Ecto neural progenitor cell (in vitro differentiated cells): Measurements from ENCODE around the gene PSPH.
A peak's percentile ranks its signal among the peaks of the same experiment; 100 is the strongest.
"Not testable (repeated sequence)": the region's sequence is repeated elsewhere in the genome, so short reads cannot be mapped to it uniquely, and the experiment has no call there.

Experiments
- DNase-seq: peaks from one replicate; pipeline ENCODE4 v3.0.0-alpha.2; 2018; ENCODE audit warnings: low spot score

The PSPH gene

DNA sequence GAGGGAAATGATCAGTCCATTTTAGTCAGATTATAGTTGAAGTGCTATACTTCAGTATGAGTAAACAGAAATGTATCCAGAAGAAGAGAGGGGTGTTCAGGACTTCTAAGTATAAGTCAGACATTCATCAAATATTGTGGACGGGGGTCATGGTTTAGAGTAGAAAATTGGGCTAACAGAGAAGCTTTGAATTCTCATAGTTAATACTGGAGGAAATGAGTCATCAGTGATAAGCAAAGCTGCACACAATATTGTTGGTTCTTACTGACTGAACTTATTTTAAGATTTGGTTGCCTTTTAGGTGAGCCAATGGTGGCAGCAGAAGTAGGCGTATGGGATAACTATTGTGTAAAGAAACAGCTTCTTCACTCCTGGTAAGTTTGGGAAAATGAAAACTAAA, 11.1 kb upstream of the PSPH start:
- no peak for DNase-seq

DNA sequence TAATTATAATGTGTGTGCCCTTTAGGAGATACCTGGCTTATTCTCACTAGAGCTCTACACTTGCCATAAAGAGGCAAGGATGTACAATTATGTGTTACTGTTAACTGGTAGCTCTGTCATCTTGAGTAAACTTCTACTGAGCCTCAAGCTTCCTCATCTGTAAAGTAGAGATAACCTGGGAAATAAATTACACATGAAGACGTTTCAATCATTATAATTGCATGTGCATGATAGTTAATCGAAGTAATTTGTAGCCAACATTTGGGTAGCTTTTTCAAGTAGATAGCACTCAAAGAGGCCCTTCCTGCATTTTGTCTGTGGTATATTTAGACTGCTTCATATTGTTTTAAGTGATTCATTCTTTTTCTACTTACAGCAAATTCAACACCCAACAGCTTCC, 2.7 kb upstream of the PSPH start:
- DNase-seq = no peak

DNA sequence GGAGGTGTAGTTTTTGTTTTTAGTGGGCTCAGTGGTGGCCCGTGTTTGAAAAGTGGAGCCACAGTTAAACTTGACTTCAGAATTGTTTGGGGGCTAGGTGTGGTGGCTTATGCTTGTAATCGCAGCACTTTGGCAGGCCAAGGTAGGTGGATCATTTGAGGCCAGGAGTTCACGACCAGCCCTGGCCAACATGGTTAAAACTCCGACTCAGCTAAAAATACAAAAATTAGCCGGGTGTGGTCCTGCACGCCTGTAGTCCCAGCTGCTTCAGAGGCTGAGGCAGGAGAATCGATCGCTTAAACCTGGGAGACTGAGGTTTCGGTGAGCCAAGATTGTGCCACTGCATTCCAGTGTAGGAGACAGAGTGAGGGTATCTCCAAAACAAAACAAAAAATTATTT, 2.1 kb upstream of the PSPH start:
- DNase-seq = no peak

DNA sequence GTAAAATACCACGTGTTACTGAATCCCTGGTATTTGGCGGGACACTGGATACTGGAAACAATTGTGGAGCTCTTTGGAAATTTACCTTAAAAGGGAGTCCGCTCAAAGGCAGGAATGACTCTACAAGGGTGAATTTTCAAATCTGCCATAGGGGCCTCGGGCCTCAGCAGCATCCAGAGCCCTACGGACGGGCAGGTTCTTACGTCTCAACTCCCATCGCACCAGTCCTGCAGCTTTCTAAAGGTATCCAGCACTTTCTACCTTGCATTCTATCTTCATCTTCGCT, 248 bp downstream of the PSPH start:
- DNase-seq = no peak

DNA sequence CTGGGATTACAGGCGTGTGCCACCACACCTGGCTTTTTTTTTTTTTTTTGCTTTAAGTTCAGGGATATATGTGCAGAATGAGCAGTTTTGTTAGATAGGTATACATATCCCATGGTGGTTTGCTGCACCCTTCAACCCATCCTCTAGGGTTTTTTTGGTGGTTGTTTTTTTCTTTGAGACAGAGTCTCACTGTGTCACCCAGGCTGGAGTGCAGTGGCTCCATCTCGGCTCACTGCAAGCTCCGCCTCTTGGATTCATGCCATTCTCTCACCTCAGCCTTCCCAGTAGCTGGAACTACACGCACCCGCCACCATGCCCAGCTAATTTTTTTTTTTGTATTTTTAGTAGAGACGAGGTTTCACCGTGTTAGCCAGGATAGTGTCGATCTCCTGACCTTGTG, 2.5 kb downstream of the PSPH start:
- not testable (repeated sequence) for DNase-seq

DNA sequence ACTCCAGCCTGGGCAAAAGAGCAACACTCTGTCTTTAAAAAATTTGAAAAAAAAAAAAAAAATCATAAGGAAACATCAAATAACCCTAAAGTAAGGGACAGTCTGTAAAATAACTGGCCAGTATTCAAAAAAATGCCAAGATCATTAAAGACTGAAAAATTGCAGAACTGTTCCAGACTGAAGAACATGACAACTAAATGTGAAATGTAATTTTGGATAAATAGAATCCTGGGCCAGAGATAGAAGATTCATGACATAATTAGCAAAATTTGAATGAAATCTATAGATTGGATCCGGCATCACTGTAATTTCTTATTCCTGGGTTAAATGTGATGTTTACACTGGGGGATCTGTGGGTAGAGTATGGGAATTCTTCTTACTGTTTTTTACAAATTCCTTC, 3.0 kb downstream of the PSPH start:
- no peak for DNase-seq

DNA sequence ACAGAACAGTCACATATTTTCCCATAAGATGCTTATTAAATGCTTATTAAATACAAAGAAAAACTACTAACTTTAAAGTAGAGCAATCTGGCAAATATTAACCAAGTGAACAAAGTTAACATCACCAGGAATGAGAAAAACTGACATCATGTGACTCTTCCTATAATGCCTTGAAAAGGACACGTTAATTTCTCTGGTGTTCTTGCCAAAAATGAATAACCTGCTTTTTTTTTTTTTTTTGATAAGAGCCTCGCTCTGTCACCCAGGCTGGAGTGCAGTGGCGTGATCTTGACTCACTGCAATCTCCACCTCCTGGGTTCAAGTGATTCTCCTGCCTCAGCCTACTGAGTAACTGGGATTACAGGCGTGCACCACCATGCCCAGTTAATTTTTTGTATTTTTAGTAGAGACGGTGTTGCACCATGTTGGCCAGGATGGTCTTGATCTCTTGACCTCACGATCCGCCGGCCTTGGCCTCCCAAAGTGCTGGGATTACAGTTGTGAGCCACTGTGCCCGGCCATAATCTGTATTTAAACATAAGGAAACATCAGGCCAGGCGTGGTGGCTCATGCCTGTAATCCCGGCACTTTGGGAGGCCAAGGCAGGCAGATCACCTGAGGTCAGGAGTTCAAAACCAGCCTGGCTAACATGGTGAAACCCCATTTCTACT, 3.7 kb downstream of the PSPH start:
- not testable (repeated sequence) for DNase-seq

DNA sequence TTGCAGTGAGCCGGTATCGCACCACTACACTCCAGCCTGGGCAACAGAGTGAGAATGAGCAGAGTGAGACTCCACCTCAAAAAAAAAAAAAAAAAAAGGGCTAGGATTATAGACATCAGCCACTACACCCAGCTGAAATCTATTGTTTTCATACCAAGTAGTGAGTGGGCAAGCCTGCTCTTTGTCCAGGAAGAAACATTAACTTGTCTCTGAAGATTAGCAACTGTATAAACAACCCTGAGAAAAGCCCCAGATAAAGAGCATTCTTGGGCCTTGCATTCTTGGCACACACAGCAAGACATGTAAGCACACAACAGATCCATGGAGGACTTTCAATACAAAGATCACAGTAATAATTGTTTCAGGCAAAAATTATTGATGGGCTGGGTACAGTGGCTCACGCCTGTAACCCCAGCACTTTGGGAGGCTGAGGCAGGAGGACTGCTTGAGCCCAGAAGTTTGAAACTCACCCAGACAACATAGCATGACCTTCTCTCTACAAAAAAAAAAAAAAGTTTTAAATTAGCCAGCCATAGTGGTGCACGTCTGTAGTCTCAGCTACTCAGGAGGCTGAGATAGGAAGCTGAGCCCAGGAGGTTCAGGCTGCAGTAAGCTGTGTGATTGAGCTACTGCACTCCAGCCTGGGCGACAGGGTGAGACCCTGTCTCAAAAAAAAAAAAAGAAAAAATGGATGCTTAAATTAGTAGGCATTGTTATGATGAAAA, 4.4 kb downstream of the PSPH start:
- no peak for DNase-seq

DNA sequence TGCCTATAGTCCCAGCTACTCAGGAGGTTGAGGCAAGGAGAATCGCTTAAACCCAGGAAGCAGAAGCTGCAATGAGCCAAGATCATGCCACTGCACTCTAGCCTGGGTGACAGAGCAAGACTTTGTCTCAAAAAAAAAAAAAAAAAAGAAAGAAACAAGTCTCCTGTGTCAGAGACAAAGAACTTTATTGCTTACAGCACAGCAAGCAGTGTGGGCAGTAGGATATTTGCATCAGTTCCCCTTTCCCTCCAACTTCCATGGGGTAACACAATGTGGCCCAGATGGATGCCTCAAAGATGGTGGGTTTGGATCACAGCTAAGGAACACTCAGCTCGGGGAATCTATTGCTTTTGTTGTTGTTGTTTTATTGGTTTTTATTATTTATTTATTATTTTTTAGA, 5.5 kb downstream of the PSPH start:
- DNase-seq = not testable (repeated sequence)

DNA sequence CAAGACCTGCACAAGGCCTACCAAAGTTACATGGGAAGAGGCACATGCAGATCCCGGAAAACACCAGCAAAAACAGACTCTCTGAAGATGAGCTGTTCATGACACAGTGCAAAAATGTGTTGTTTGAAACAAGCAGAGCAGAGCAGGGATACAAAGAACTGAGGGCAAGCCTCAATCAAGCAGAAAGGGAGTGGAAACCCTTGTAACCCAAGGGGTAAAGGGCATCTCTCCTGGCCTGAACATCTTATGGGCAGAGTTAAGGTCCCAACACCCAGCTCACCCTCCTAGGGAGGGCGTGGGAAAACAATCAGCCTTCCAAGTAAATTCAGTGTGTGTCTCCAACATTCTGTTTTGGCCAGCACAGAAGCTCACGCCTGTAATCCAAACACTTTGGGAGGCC, 10.5 kb downstream of the PSPH start:
- DNase-seq = no peak

DNA sequence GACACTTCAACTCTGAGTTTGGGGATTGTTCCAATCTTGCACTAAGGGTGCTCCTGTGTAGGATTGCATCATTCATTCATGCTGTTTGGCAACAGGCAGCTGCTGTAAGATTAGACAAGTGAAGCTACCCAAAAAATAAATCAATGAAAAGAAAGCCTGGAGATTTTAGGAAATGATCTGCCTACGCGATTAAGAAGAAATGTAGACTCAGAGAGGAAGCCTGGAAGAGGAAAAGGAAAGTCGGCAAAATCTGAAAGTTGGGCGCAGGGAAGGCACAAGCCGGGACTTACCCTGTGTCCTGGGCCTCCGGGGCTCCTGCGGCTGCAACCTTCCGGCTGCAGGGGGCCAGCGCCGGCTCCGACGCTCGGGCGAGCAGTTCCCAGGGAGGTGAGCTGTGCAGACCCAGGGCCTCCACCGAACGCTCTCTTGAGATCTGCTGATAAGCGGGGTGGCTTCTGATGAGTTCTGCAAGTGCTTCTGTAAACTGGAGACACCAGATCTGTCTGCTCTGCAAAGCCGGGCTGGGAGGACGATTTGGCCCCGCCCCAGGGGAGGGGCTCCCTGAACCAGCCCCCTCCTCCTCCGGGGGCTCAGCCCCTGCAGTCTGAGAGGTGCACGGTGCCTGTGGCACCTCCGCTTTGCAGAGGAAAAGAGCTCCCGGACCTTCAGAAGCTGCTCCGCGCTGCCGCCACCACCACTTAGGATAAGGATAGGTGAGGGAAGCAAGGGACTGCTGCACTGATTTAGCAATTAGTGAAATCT, 17.4 kb downstream of the PSPH start:
- DNase-seq = peak; percentile 88

DNA sequence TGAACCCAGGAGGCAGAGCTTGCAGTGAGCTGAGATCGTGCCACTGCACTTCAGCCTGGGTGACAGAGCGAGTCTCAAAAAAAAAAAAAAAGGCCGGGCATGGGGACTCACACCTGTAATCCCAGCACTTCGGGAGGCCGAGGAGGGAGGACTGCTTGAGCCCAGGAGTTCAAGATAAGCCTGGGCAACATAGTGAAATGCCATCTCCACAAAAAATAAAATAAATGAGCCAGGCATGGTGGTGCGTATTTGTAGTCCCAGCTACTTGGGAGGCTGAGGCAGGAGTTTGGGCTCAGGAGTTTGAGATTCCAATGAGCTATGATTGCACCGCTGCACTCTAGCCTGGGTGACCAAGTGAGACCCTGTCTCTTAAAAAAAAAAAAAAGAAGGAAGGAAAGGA, 18.7 kb downstream of the PSPH start:
- not testable (repeated sequence) for DNase-seq

DNA sequence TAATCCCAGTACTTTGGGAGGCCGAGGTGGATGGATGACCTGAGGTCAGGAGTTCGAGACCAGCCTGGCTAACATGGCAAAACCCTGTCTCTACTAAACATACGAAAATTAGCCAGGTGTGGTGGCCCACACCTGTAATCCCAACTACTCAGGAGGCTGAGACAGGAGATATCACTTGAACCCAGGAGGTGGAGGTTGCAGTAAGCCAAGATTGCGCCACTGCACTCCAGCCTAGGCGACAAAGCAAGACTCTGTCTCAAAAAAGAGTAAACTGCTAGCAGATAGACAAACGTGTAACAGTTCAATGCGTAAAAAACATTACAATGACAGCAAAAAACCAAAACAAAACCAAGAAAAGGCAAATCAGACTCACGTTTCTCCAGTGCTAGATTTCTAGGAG, 19.7 kb downstream of the PSPH start:
- DNase-seq = not testable (repeated sequence)

DNA sequence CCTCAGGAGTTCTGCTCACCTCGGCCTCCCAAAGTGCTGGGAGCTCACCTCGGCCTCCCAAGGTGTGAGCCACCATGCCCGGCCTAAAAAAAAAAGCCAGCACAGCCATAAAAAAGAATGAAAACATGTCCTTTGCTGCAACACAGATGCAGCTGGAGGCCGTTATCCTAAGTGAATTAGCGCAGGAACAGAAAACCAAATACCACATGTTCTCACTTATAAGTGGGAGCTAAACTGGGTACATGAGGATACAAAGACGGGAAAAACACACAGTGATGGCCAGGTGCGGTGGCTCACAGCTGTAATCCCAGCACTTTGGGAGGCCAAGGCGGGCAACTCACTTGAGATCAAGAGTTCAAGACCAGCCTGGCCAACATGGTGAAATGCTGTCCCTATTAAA, 20.9 kb downstream of the PSPH start:
- DNase-seq = no peak

DNA sequence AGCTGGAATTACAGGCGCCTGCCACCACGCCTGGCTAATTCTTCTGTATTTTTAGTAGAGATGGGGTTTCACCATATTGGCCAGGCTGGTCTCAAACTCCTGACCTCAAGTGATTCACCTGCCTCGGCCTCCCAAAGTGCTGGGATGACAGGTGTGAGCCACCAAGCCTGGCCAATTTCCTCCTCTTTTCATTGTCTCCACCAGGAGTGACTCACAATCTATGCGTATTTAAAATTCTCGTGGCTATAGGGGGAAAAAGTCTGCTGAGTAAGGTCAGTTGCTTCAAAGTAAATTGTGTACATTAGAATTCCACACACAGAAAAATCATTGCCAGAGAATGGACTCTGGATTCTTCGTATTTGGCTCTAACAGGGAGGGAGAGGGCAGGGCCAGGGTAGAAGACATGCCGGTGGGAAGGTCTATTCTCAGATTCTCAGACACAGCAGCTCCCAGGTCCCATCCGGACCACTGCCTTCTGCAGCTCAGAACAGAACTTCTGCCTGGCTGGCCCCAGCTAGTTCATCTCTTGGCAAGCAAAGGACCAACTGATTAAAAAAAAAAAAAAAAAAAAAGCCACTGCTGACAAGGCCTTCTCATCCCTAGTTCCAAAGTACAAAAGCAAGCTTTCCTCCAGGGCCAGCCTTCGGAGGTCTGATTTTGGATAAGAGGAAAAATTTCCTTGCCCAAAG, 22.2 kb downstream of the PSPH start:
- no peak for DNase-seq

DNA sequence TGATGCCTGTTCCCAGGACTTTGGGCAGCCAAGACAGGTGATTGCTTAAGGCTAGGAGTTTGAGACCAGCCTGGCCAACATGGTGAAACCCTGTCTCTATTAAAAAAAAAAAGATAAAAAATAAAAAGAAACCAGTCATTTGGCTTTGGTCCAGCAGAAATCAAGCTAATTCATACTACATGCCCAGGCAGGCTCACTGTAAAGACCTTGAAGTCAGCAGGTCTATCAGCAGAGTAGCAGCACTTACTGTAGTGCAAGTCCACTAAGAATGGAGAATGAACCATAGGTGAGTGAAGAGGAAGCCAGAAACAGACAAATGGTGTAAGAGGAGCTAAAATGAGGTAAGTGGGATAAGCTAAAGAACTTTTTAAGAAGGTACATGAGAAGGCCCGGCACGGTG, 24.7 kb downstream of the PSPH start:
- DNase-seq = no peak

DNA sequence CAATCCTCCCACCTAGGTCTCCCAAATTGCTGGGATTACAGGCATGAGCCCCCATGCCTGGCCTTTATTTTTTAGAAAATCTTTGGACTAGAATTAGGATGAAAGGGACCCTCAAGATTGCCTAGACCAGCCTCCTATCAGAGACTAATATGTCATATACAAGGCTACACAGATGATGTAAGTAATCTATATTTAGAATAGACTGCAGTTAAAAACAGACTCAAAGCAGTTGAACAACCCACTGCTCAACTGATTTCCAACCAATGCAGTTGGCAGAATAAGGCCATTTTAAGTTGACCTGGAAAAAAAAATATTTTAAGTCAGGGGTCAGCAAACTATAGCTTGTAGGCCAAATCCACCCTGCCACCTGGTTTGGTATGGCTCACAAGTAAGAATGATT, 27.7 kb downstream of the PSPH start:
- no peak for DNase-seq

DNA sequence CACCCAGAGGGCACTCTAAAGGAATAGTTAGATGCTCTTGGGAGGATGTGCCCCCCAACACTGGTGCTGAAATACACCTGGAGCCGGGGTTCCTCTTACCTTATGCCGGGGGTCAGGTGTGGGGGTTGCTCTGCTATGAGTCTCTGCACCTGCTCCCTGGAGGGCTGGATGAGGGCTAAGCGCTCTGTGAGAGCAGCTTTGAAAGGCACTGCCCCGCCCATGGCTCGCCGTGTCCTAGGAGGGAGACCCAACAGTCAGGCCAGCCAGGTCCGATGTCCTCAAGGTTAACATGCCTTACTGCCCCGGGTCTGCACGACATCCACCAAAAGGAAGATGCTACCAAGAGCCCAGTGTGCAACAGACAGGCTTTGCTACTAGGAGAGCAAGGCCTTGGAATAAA, 31.7 kb downstream of the PSPH start:
- DNase-seq = no peak

DNA sequence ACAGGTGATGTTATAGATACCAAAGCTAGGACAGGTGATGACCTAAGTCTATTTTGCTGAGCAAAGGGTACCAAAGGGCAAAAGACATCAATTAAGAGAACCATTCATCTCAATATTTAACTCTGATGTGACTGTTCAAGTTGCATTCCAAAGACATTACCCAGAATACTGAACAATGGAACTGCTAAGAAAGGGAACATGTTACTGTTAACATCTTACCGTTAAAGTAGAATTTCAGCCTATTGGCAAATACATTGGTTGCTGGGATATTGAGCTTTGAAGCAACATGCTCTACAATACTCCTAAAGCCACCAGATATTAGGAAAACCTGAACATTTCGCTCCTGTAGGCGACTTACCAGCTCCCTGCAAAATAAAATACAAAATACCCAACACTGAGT, 34.2 kb downstream of the PSPH start:
- not testable (repeated sequence) for DNase-seq

DNA sequence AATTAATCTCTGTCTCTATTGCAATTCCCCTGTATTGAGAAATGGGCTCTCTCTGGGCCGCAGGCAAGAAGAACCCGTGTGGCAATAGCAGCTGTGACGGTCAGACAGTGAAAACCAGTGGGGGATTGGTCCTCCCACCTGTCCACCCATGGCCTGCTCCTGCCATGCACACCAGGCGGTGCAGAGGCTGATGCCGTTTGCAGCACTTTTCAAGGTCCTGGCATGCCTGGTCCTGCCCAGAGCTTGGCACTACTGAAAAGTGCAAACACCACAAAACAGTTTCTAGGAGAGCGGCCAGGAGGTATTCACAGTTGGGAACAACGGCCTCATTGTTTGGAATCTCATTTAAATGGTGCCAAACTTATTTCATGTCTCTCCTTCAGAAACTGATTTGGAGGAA, 41.5 kb downstream of the PSPH start:
- no peak for DNase-seq

DNA sequence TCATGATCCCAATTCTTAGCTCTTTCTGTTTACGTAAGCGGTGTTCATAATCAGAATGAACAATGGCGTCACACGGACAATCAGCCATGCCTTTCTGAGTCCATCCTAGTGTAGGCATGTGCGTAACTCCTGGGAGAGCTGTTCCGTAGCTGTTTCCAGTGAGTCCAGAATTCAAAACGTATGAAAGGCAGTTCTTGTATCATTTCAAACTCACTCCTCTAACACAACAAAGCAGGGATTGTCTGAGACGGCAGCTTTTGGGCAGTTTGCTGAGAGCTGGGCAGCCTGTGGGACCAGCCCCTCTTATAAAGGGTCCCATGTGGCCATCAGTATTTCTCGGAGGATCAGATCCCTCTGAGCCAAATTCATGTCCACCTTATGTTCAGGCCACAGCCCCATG, 43.4 kb downstream of the PSPH start:
- DNase-seq = no peak

DNA sequence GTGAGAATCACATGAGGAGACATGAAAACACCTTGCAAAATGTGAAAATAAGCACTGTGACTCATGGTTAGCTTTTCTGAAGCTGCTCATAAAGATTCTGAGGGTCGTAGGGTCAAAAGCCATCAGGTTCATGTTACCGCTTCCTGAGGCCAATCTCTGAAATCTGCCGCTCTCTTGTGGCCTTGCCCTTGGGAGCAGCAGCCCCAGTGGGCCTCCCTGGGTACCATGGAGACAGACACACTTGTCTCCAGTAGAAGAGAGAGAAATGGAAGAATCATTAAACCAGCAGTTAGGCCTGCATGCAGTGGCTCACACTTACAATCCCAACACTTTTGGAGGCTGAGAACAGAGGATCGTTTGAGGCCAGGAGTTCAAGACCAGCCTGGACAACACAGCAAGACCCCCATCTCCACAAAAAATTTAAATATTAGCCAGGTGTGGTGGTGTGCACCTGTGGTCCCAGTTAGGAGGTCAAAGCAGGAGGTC, 44.0 kb downstream of the PSPH start:
- DNase-seq = no peak

DNA sequence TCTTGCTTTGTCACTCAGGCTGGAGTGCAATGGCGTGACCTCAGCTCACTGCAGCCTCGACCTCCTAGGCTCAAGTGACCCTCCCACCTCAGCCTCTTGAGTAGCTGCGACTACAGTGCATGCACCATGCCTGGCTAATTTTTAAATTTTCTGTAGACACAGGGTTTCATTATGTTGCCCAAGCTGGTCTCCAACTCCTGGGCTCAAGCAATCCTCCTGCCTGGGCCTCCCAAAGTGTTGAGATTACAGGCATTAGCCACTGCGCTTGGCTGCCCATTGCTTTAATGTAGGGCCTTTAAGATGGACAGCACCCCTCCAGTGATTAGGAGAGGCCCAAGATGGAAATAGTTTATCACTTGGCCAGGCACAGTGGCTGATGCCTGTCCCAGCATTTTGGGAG, 47.5 kb downstream of the PSPH start:
- DNase-seq = no peak
